HTR-8/SVneo (cell line): ENCODE results near the gene GJB3.
"Not testable (repeated sequence)": the region's sequence is repeated elsewhere in the genome, so short reads cannot be mapped to it uniquely, and the experiment has no call there.

Experiments used
- DNase-seq: peaks from one replicate; pipeline ENCODE4 v3.0.0; 2011; ENCODE audit warnings: low spot score, mixed read lengths; ENCODE audit not compliant: insufficient read length
- FAIRE-seq: peaks from 2 replicates; lab custom pipeline; 2011; peaks lifted over from hg19 to GRCh38; lab: Jason Lieb, UNC

The GJB3 gene

DNA sequence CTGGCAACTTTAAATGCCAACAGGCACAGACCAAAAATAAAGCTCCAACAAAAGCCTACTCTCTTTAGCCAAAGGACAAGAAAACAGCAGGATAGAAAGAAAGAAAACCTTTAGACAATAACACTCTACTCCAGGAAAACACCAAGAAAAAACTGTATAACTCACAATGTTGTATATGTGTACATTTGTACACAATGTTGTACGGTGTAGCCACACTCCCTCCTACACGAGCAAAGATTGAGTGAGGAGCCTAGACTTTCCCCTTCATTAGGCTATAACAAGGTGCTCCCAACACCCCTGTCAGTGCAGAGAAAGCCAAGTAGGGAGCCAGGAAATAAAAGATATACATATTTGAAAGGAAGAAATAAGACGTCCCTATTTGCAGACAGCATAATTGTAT, 35.8 kb downstream of the GJB3 start:
- FAIRE-seq (no peak), DNase-seq (no peak)

DNA sequence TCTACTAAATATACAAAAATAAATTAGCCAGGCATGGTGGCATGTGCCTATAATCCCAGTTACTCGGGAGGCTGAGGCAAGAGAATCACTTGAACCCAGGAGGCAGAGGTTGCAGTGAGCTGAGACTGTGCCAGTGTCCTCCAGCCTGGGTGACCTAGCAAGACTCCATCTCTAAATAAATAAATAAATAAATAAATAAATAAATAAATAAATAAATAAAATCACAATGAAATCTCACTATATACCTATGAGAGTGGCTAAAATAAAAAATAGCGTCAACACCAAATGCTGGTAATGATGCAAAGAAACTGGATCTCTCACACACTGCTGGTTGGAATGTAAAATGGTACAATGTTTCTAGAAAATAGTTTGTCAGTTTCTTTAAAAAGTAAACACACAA, 37.8 kb downstream of the GJB3 start:
- FAIRE-seq, DNase-seq: not testable (repeated sequence)

DNA sequence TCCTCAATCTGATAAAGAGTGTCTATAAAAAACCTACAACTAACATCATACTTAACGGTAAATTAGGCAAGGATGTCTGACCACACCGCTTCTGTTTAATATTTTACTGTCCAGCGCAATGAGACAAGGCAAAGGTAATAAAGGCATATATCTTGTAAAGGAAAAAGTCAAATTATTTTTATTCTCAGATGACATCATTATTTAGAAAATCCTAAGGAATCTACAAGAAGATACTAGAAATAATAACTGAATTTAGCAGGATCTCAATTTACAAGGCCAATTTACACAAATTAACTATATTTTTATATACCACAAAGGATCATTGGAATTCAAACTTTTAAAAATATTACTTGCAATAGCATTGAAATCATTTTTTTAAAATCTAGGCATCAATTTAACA, 41.2 kb downstream of the GJB3 start:
- no peak for DNase-seq

DNA sequence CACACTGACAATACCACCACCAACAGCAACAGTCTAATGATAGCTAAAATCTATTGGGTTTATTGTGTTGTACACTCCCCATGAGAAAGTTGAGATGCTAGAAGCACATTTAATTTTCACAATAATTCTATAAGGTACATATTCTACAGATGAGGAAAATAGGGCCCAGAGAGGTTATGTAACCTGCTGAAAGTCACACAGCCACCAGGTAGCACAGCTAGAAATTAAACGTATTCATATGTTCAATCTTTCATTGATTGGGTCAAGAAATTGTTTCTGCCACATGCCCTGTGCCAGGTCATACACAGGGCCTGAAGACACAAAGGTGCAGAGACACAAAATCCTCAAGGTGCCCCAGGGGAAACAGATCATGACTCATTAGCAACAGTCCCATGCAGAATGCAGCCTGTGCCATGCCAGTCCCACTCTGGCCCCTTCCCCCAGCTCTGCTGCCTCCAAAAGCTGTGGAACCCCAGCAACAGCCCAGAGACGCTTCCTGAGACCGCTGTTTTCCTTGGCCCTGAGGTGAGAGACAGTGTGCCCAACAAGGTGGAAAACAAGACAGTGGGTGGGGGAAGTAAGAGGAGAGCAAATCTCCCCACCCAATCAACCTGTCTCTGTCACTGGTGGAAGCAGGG, 43.9 kb downstream of the GJB3 start:
- DNase-seq (no peak), FAIRE-seq (no peak)

More for the DNA sequence above, 41.2 kb downstream of the GJB3 start:
- no peak for FAIRE-seq

DNA sequence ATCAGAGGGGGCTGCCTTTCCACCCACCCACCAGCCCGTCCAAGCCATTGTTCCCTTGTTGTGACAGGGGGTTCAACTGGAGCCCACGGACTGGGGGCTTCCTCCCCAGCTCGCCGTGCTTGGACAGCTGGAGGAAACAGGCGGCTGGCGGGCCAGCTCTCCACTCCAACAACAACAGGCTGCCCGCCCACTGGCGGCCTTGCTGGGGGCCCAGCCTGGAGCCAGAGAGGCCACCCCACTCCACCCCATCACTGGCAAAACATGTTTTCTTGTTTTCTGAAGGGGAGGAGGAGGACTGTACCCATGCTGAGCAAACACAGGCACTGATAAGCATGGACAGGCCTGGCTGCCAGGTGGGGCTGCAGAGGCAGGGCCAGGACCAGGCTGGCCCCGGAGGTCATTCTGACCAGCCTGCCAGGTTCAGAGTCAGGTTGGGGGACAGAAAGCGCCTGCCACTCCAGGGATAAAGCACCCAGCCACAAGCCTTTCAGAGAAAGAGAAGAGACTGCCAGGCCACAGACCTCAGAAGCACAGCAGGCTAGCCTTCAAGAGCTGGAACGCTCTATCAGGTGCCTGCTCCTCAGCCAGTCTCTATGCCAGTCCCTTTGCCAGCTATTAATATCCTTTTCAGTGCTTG, 44.6 kb downstream of the GJB3 start:
- DNase-seq = no peak
- FAIRE-seq = no peak

DNA sequence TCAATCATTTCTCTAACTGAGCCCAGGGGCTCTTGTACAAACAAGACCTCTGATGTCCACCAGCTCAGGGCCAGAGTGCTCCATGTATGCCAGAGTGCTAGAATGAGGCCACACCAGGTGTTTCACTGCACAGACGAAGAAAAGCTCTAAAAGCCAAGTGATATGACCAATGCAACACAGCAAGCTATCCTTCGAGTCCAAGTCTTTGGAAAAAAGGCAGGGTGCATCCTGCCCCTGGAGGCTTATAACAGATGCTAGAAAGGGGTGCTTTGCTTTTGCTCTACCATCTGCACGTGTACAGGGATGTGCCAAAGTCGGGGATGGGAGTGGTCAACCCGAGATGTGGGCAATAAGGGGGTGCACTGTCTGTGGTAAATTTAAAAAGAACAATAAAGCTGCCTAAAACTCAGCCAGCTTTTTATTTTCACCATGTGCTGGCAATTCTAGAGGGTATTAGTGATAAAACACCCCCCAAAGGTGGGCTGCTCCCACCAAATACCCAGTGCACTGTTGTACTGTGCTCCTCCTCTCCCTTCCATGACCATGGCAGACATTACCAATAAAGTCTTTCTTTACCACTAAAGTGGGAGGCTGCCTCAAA, 46.4 kb downstream of the GJB3 start:
- DNase-seq = no peak
- FAIRE-seq = no peak

DNA sequence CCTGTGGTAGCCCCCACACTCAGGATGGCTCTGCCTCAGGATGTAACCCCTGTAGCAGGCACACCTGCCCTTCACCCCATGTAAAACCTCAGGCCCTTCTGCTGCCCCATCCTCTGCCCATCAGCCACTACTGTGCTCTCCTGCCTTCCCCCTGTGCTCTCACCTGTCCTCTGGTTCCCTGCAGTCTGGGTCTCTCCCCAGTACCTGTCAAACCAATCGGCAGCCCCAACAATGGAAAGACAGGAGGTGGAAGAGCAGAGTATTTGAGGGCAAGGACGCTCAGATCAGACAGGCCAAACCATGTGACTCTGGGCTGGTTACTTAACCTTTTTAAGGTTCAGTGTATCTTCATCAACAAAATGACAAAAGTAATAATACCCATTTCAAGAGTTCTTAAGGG, 47.6 kb downstream of the GJB3 start:
- DNase-seq = no peak

DNA sequence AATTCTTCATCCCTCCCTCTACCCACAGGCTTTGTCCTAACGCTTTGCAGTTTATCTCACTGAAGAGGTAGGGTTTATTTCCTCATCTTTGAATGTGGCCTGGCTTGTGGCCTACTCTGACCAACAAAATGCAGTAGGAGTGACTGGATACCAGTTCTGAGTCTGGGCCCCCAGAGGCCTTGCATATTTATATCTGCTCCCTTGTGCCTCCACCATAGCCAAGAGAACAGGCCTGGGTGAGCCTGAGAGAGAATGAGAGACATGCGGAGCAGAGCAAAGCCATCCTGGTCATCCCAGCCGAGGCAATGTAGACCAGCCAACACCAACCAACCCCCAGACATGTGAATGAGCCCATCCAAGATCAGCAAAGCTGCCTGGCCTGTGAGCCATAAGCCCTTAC, 48.2 kb downstream of the GJB3 start:
- FAIRE-seq = no peak
- no peak for DNase-seq

More for the DNA sequence above, 47.6 kb downstream of the GJB3 start:
- FAIRE-seq = no peak

DNA sequence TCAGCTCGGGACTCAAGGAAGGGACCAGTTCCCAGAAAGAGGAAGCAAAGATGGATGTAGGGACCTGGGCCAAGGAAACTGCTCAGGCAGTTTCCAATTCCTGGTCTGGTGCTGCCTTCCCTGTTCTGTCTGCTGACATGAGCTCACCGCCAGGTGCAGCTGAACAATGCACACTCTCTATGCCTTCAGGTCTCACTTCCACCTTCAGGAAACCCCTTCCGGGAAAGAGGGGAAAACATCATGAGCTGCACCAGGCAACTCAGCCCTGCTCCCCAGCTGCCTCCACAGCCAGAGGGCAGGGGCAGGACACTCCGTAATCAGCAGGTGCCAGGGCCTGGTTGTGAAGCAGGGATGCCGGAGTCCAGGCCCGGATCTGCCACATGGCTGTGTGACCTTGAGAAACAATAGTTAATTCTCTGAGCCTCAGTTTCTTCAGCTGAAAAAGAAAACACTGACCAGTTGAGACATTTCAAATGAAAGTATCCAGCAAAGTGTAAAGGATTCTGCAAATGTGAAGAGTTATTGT, 50.8 kb downstream of the GJB3 start:
- DNase-seq (no peak), FAIRE-seq (no peak)

DNA sequence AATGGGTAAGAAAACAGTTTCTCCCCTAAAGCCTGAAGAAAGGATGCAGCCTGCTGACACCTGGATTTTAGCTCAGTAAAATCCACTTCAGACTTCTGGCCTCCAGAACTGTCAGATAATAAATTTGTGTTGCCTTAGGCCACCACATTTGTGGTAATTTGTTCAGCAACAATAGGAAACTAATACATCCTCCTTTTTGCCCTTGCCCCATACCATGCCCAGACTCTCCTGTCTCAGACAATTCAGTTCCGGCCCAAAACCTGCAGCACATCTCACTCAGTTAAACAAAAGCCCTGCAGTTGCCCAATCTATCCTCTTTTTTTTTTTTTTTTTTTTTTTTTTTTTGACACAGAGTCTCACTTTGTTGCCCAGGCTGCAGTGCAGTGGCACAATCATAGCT, 52.7 kb downstream of the GJB3 start:
- FAIRE-seq = no peak
- DNase-seq = no peak
